ENCODE measurements around the gene RAB11FIP3. TPM values are rescaled to one million over a fixed set of nuclear protein-coding genes. Genes with fewer than 3 reads are reported as not detected.

The RAB11FIP3 gene
- total and polyA plus RNA-seq, 9 of the 15 experiments (the other 6 are each of a cell fraction or from before 2014, with no cell fraction given), result 0.46 to 13.1 (median 4.3) TPM

DNA sequence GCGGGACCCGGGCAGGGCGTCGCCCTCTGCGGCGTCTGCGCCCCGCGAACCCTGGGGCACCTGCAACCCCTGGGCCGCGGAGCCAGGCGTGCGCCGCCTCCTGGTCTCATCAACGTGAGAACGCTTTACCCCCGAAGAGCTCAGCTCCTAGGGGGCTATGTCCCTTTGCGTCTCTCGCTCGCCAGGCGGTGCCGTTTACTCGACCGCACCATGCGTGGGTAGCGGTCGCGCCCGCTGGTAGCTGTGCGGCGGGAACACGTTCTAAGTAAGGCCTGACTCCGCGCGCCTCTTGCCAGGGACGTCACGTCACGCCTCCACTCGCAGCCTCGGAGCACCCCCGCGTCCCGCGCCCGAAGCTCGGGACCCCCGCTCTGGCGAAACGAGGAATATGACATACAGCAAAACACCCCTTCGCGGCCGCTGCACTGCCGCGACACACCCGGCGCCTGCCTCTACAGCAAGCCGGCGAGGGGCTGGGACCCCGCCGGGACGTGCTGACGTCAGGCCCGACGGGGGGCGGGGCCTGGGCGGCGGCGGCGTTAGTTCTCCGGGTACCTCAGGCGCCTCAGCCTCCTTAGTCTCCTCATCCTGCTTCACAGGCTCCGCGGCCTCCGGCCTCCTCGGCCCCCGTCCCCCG is at the start of gene RAB11FIP3 (continued):
- TF ChIP-seq ELK1 (CRISPR knock-in tag; IDR thresholded peaks at IDR 0.05) (no peak), NELFE (IDR thresholded peaks at IDR 0.05; ENCODE audit: insufficient read depth, insufficient read length) (no peak), ADNP (tag; IDR thresholded peaks at IDR 0.05) (no peak), ZNF785 (CRISPR knock-in tag; IDR thresholded peaks at IDR 0.05) (no peak), POU5F1 (IDR thresholded peaks at IDR 0.05; ENCODE audit: borderline replicate concordance, low read depth, low read length, partially characterized antibody) (no peak), HEY1 (CRISPR knock-in tag; IDR thresholded peaks at IDR 0.05; ENCODE audit: borderline replicate concordance) (no peak), ZKSCAN3 (CRISPR knock-in tag; IDR thresholded peaks at IDR 0.05) (no peak), ZNF436 (CRISPR knock-in tag; IDR thresholded peaks at IDR 0.05) (no peak), PRMT5 (CRISPR knock-in tag; IDR thresholded peaks at IDR 0.05) (no peak), HIVEP1 (CRISPR knock-in tag; IDR thresholded peaks at IDR 0.05) (no peak), SNRNP70 (optimal IDR thresholded peaks at IDR 0.05; ENCODE audit: low read depth, low read length) (no peak), SAFB (IDR thresholded peaks at IDR 0.05; ENCODE audit: borderline replicate concordance, low read depth, low read length) (peak; percentile 74; the same call in 1 of the 2 replicates), SP1 (CRISPR knock-in tag; IDR thresholded peaks at IDR 0.05) (no peak), MEIS2 (IDR thresholded peaks at IDR 0.05; ENCODE audit: partially characterized antibody) (no peak), SRSF3 (IDR thresholded peaks at IDR 0.05; ENCODE audit: insufficient read depth, low read length) (no peak), YBX1 (IDR thresholded peaks at IDR 0.05) (no peak), ZNF589 (CRISPR knock-in tag; IDR thresholded peaks at IDR 0.05; ENCODE audit: low read depth) (no peak), ZBTB7A (IDR thresholded peaks at IDR 0.05; ENCODE audit: borderline replicate concordance, control insufficient read depth, low read depth, low read length) (peak; percentile 99), KLF13 (tag; IDR thresholded peaks at IDR 0.05; ENCODE audit: borderline replicate concordance, low read depth) (no peak), BRD4 (IDR thresholded peaks at IDR 0.05) (no peak), GTF2A2 (tag; IDR thresholded peaks at IDR 0.05) (no peak)
- TF ChIP-seq, protein P1, sequence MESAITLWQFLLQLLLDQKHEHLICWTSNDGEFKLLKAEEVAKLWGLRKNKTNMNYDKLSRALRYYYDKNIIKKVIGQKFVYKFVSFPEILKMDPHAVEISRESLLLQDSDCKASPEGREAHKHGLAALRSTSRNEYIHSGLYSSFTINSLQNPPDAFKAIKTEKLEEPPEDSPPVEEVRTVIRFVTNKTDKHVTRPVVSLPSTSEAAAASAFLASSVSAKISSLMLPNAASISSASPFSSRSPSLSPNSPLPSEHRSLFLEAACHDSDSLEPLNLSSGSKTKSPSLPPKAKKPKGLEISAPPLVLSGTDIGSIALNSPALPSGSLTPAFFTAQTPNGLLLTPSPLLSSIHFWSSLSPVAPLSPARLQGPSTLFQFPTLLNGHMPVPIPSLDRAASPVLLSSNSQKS (CRISPR knock-in tag; IDR thresholded peaks at IDR 0.05), result no peak

Data from K562 (cell line).